Measurements from ENCODE around the gene SMARCC2. TPM values are rescaled to one million over a fixed set of nuclear protein-coding genes. Genes with fewer than 3 reads are reported as not detected.
A peak's percentile ranks its signal among the peaks of the same experiment; 100 is the strongest.

Gene SMARCC2
- total and polyA plus RNA-seq, 9 of the 15 experiments (the other 6 are each of a cell fraction or from before 2014, with no cell fraction given): 11.9 to 86.0 (median 36.6) TPM

DNA sequence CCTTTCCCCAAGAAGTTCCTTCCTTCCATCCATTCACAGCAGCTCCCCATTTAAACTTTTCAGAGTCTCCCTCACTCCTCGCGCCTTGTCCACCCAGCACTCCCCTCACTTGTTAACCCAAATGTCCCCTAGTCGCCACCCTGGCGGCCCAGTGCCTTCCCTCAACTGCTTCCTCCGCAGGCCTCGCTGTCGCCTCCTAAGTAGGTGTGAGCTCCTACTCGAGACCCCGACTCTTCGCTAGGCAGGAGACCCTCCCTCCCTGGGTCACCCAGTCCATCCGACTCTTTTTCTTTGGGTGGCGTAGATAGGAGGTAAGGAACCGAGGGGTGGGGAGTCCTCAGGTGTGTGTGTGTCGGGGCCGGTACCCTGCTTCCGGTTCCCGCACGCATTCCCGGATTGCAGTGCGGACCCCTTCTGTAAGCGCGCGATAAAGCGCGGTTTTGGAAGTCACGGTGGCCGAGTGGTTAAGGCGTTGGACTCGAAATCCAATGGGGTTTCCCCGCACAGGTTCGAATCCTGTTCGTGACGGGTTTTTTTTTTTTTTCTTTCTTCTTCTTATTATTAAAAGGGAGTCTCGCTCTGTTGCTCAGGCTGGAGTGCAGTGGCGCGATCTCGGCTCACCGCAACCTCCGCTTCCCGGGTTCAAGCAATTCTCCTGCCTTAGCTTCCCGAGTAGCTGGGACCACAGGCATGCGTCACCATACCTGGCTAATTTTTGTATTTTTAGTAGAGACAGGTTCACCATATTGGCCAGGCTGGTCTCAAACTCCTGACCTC is 823 bp upstream of the SMARCC2 start (continued):
- TF ChIP-seq TEAD2 (tag; IDR thresholded peaks at IDR 0.05): no peak; the same call in 1 of the 2 replicates
- no peak for TF ChIP-seq KLF10 (CRISPR knock-in tag; IDR thresholded peaks at IDR 0.05)
- TF ChIP-seq RBBP5 (IDR thresholded peaks at IDR 0.05; ENCODE audit: borderline replicate concordance, insufficient read depth, low read length, poor library complexity, severe bottlenecking): peak; percentile 45
- TF ChIP-seq, protein P1, sequence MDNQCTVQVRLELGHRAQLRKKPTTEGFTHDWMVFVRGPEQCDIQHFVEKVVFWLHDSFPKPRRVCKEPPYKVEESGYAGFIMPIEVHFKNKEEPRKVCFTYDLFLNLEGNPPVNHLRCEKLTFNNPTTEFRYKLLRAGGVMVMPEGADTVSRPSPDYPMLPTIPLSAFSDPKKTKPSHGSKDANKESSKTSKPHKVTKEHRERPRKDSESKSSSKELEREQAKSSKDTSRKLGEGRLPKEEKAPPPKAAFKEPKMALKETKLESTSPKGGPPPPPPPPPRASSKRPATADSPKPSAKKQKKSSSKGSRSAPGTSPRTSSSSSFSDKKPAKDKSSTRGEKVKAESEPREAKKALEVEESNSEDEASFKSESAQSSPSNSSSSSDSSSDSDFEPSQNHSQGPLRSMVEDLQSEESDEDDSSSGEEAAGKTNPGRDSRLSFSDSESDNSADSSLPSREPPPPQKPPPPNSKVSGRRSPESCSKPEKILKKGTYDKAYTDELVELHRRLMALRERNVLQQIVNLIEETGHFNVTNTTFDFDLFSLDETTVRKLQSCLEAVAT (IDR thresholded peaks at IDR 0.05): peak; percentile 37 to 58; a peak in 2 of 4 replicates
- TF ChIP-seq, protein P2, sequence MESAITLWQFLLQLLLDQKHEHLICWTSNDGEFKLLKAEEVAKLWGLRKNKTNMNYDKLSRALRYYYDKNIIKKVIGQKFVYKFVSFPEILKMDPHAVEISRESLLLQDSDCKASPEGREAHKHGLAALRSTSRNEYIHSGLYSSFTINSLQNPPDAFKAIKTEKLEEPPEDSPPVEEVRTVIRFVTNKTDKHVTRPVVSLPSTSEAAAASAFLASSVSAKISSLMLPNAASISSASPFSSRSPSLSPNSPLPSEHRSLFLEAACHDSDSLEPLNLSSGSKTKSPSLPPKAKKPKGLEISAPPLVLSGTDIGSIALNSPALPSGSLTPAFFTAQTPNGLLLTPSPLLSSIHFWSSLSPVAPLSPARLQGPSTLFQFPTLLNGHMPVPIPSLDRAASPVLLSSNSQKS (CRISPR knock-in tag; IDR thresholded peaks at IDR 0.05): no peak
- TF ChIP-seq NRF1 (conservative IDR thresholded peaks at IDR 0.05 in 1 of 2, IDR thresholded peaks at IDR 0.05 in 1 of 2): peak; percentile 38 to 40
- TF ChIP-seq, protein P3, sequence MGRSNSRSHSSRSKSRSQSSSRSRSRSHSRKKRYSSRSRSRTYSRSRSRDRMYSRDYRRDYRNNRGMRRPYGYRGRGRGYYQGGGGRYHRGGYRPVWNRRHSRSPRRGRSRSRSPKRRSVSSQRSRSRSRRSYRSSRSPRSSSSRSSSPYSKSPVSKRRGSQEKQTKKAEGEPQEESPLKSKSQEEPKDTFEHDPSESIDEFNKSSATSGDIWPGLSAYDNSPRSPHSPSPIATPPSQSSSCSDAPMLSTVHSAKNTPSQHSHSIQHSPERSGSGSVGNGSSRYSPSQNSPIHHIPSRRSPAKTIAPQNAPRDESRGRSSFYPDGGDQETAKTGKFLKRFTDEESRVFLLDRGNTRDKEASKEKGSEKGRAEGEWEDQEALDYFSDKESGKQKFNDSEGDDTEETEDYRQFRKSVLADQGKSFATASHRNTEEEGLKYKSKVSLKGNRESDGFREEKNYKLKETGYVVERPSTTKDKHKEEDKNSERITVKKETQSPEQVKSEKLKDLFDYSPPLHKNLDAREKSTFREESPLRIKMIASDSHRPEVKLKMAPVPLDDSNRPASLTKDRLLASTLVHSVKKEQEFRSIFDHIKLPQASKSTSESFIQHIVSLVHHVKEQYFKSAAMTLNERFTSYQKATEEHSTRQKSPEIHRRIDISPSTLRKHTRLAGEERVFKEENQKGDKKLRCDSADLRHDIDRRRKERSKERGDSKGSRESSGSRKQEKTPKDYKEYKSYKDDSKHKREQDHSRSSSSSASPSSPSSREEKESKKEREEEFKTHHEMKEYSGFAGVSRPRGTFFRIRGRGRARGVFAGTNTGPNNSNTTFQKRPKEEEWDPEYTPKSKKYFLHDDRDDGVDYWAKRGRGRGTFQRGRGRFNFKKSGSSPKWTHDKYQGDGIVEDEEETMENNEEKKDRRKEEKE (IDR thresholded peaks at IDR 0.05; ENCODE audit: borderline replicate concordance in 1 of 2, control insufficient read depth in 1 of 2, low read depth in 2 of 2, low read length in 1 of 2): no peak
- TF ChIP-seq POLR3G (IDR thresholded peaks at IDR 0.05; ENCODE audit: extremely low read depth, insufficient read length, insufficient replicate concordance): no peak
- TF ChIP-seq NFXL1 (CRISPR knock-in tag; IDR thresholded peaks at IDR 0.05): no peak
- TF ChIP-seq ZZZ3 (IDR thresholded peaks at IDR 0.05): no peak
- TF ChIP-seq HLTF (IDR thresholded peaks at IDR 0.05): peak; percentile 58; the same call in 1 of the 2 replicates
- TF ChIP-seq KDM1A (IDR thresholded peaks at IDR 0.05): no peak
- TF ChIP-seq PHF21A (IDR thresholded peaks at IDR 0.05; ENCODE audit: borderline replicate concordance, low read depth): no peak
- TF ChIP-seq, protein P4, sequence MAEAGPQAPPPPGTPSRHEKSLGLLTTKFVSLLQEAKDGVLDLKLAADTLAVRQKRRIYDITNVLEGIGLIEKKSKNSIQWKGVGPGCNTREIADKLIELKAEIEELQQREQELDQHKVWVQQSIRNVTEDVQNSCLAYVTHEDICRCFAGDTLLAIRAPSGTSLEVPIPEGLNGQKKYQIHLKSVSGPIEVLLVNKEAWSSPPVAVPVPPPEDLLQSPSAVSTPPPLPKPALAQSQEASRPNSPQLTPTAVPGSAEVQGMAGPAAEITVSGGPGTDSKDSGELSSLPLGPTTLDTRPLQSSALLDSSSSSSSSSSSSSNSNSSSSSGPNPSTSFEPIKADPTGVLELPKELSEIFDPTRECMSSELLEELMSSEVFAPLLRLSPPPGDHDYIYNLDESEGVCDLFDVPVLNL (CRISPR knock-in tag; IDR thresholded peaks at IDR 0.05; ENCODE audit: low read depth): no peak
- no peak for TF ChIP-seq RBM34 (IDR thresholded peaks at IDR 0.05; ENCODE audit: borderline replicate concordance, insufficient read depth, low read length)
- no peak for TF ChIP-seq DDX20 (tag; IDR thresholded peaks at IDR 0.05; ENCODE audit: low read depth)
- TF ChIP-seq, protein P5, sequence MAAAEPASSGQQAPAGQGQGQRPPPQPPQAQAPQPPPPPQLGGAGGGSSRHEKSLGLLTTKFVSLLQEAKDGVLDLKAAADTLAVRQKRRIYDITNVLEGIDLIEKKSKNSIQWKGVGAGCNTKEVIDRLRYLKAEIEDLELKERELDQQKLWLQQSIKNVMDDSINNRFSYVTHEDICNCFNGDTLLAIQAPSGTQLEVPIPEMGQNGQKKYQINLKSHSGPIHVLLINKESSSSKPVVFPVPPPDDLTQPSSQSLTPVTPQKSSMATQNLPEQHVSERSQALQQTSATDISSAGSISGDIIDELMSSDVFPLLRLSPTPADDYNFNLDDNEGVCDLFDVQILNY (CRISPR knock-in tag; IDR thresholded peaks at IDR 0.05): no peak
- no peak for TF ChIP-seq PCBP2 (IDR thresholded peaks at IDR 0.05; ENCODE audit: low read depth, low read length, poor library complexity, severe bottlenecking)
- TF ChIP-seq THRAP3 (IDR thresholded peaks at IDR 0.05; ENCODE audit: borderline replicate concordance): no peak

Measured in K562 (cell line).